Heart right ventricle (tissue), 16 donors: ENCODE results near the gene EFNA5. TPM values are rescaled to one million over a fixed set of nuclear protein-coding genes. Genes with fewer than 3 reads are reported as not detected.

Experiments
- ATAC-seq, 8 donors: fragments of 200-7000 bp; cut with Tn5 transposase; one replicate each; pipeline ENCODE4 v1.9.1; 2020; ENCODE audit warnings: mild to moderate bottlenecking in 8 of 8, moderate library complexity in 8 of 8, moderate number of reproducible peaks in 1 of 8
- DNase-seq, 2 donors: peaks; one replicate each; pipeline ENCODE4 v3.0.0-alpha.2; 2020
- H3K27ac ChIP-seq, 10 donors: fragments of 200-600 bp; sonication (generic) in 2 of 10; one replicate each; pipeline versions ENCODE4 v1.5.0 to v1.8.0; 2020 to 2022; ENCODE audit warnings: mild to moderate bottlenecking in 3 of 10
- H3K27me3 ChIP-seq, 7 donors: fragments of 200-600 bp; one replicate each; pipeline ENCODE4 v1.8.0; 2021 to 2022; ENCODE audit warnings: mild to moderate bottlenecking in 2 of 7
- H3K36me3 ChIP-seq, 9 donors: fragments of 200-600 bp; sonication (generic) in 1 of 9; one replicate each; pipeline versions ENCODE4 v1.5.0 to v1.8.0; 2020 to 2022; ENCODE audit warnings: mild to moderate bottlenecking in 2 of 9
- H3K4me1 ChIP-seq, 9 donors: fragments of 200-600 bp; sonication (generic) in 1 of 9; one replicate each; pipeline versions ENCODE4 v1.5.0 to v1.8.0; 2020 to 2022; ENCODE audit warnings: mild to moderate bottlenecking in 4 of 9
- H3K4me3 ChIP-seq, 10 donors: fragments of 200-600 bp; sonication (generic) in 2 of 10; one replicate each; pipeline versions ENCODE4 v1.5.0 to v1.8.0; 2020 to 2022; ENCODE audit warnings: mild to moderate bottlenecking in 7 of 10, moderate library complexity in 2 of 10
- H3K9me3 ChIP-seq, 11 donors: fragments of 200-600 bp in 10 of 11; sonication (generic) in 2 of 11; one replicate each; pipeline versions ENCODE4 v1.5.0 to v1.8.0; 2013 to 2022; ENCODE audit warnings: mild to moderate bottlenecking in 2 of 11, control low read depth in 1 of 11, moderate library complexity in 1 of 11
- WGBS, 2 donors: extraction: QIAGEN DNeasy Blood & Tissue Kit; methylation state at CpG; one replicate each; pipeline ENCODE4 v1.1.7; 2013; ENCODE audit warnings: inconsistent platforms in 1 of 2; 5-methylcytosine and 5-hydroxymethylcytosine counted together
- intact Hi-C, 10 donors: fragments of 100-400 bp; cut with DNase I; formaldehyde crosslinking; loops; one replicate each; pipeline versions ENCODE4 v1.11.1 to v1.14.2; 2022
- polyA plus RNA-seq, 2 donors: library from polyadenylated mRNA; stranded (reverse); fragments of 200-250 nt; gene quantifications; one replicate each; pipeline ENCODE4 v1.2.3, GENCODE V29; 2013
- total RNA-seq, 10 donors: library from RNA; stranded (reverse); fragmentation: NEBNext Ultra II Directional in 3 of 10; extraction: Animal tissue kit (Norgen Biotek cat#: 25700) in 3 of 10; gene quantifications; one replicate each; pipeline versions ENCODE4 v1.2.1 to v1.2.4, GENCODE V29; 2021 to 2023
- TF ChIP-seq, protein P1 (sequence below), 9 donors: fragments of 200-600 bp; sonication (generic) in 2 of 9; IDR thresholded peaks; one replicate each; pipeline versions ENCODE4 v1.5.0 to v1.8.0; 2021 to 2022; ENCODE audit warnings: antibody characterized with exemption in 9 of 9, mild to moderate bottlenecking in 5 of 9, moderate library complexity in 1 of 9
- donor health status: Arrhythmogenic right ventricular cardiomyopathy.
- donor health status: ischemic (EF 13 %, LVEDD 7.1; RV severe dilation, severe dysfunction).
- donor health status: healthy with polysubstance abuse.
- donor health status: DM: no; HTN: yes; CAD: no.
- donor health status: DM: no; HTN: no; CAD: no.
- donor health status: ischemic (EF 25% LVEDD 6.9; RV normal size, moderate dysfunction).
- donor health status: ischemic (EF 25% LVEDD 5.7; RV mildly dilated, moderate dysfunction).
- donor health status: healthy.
- donor health status: DM: yes; HTN: yes; CAD: no.
- donor health status: Ischemic cardiomyopathy.
- donor health status: ischemic (EF 35%, LVEDD 5.7; RV mildly dilated, moderate dysfunction).
- donor health status: nonischemic (EF 11% LVEDD 7.7; RV severe dilation, severe dysfunction).
- donor health status: DM: yes; HTN: yes; CAD: no.
- donor health status: PGD.
- donor health status: ischemic (EF 29% LVEDD 5.4; RV normal size, mild dysfunction).
- donor health status: nonischemic (EF 23%, LVEDD 6.1; RV moderate dilation, normal function).

Gene EFNA5
- total and polyA plus RNA-seq, 12 donors = 6.9 to 49.4 (median 33.9) TPM

DNA sequence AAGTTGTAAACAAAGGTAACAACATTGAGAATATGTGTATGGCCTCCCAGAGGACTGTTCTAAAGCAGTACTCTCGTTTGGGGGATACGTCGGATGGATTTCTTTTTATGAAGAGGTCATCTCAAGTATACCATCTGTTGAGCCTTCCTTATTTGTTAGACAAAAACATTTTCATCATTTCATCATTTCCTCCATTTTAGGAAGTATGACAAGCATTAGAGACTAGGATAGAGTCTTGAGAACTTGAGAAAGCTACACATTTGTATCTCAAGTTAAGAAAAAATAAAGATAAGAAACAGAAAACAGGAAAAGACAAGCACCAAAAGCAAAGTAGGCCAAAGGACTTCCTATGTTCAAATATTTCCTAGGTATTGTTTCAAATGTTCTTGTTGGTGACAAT is 307.0 kb downstream of the EFNA5 start:
- peaks cover 0 to 51% (median 0%) of the 10 kb centered on the region in 9 donors for H3K4me1 ChIP-seq
- WGBS, 2 donors = 66 to 80% methylated on average over 3 of the region's 3 CpGs
- H3K9me3 ChIP-seq = no peaks in the 10 kb centered on the region
- ATAC-seq (no peak), DNase-seq (no peak)
- no peaks in the 10 kb centered on the region for H3K27me3 ChIP-seq
- TF ChIP-seq, protein P1, sequence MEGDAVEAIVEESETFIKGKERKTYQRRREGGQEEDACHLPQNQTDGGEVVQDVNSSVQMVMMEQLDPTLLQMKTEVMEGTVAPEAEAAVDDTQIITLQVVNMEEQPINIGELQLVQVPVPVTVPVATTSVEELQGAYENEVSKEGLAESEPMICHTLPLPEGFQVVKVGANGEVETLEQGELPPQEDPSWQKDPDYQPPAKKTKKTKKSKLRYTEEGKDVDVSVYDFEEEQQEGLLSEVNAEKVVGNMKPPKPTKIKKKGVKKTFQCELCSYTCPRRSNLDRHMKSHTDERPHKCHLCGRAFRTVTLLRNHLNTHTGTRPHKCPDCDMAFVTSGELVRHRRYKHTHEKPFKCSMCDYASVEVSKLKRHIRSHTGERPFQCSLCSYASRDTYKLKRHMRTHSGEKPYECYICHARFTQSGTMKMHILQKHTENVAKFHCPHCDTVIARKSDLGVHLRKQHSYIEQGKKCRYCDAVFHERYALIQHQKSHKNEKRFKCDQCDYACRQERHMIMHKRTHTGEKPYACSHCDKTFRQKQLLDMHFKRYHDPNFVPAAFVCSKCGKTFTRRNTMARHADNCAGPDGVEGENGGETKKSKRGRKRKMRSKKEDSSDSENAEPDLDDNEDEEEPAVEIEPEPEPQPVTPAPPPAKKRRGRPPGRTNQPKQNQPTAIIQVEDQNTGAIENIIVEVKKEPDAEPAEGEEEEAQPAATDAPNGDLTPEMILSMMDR (IDR thresholded peaks at IDR 0.05) = no peak
- H3K4me3 ChIP-seq = no peak overlapping the region
- intact Hi-C loops = no loop called here
- H3K36me3 ChIP-seq = no peaks in the 10 kb centered on the region
- peak overlapping the region in 1 of 10 donors; percentile 51 for H3K27ac ChIP-seq

DNA sequence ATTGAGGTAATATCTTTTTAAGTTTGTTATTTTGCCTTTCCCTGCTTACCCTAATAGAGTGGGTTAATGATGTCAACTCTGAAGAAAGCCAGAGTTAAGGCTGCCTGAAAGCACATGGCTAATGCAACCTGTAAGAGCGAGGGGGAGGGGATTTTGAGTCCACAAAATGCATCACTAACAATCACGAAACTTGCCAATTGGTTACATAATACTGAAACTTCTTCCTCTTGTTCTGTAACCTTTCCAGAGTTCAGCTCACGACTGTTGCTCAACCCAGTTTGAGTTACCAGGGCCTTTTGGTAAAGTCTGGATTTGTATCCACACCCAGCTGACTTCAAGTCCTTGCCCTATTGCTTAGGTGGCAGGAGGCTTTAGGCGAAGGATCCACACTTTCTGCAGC is 308.8 kb downstream of the EFNA5 start:
- Histone ChIP-seq H3K36me3 (no peaks in the 10 kb centered on the region), H3K4me1 (peaks cover 0 to 51% (median 0%) of the 10 kb centered on the region in 9 donors), H3K9me3 (no peaks in the 10 kb centered on the region), H3K27me3 (no peaks in the 10 kb centered on the region), H3K27ac (no peak overlapping the region), H3K4me3 (no peak overlapping the region)
- no peak for DNase-seq
- peak in 1 of 8 donors; percentile 62 for ATAC-seq
- intact Hi-C loops = no loop called here
- TF ChIP-seq, protein P1 (IDR thresholded peaks at IDR 0.05) = no peak
- WGBS, 2 donors = 71 to 88% methylated on average over 4 of the region's 4 CpGs

DNA sequence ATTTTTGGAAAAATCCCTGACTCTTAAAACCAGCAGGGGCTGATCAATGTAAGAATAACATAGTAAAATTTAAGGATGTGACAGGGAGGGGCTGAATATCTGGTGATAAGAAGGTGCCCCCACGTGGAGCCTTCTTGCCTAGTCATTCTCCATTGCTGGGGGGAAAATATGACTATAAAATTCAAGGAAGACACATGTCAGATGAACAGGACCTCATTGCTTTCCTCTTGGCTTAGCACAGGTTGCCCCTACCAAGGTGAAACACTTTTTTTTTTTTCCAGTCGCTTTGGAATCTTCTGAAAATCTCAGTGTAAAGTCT is 310.9 kb downstream of the EFNA5 start:
- no peak overlapping the region for H3K27ac ChIP-seq
- DNase-seq = no peak
- no peaks in the 10 kb centered on the region for H3K36me3 ChIP-seq
- no peak for ATAC-seq
- no peak overlapping the region for H3K4me3 ChIP-seq
- intact Hi-C loops = no loop called here
- no peaks in the 10 kb centered on the region for H3K9me3 ChIP-seq
- TF ChIP-seq, protein P1 (IDR thresholded peaks at IDR 0.05) = no peak
- WGBS, 2 donors = 56 to 64% methylated on average over 2 of the region's 2 CpGs
- H3K27me3 ChIP-seq = no peaks in the 10 kb centered on the region
- H3K4me1 ChIP-seq = peaks cover 0 to 36% (median 0%) of the 10 kb centered on the region in 9 donors

DNA sequence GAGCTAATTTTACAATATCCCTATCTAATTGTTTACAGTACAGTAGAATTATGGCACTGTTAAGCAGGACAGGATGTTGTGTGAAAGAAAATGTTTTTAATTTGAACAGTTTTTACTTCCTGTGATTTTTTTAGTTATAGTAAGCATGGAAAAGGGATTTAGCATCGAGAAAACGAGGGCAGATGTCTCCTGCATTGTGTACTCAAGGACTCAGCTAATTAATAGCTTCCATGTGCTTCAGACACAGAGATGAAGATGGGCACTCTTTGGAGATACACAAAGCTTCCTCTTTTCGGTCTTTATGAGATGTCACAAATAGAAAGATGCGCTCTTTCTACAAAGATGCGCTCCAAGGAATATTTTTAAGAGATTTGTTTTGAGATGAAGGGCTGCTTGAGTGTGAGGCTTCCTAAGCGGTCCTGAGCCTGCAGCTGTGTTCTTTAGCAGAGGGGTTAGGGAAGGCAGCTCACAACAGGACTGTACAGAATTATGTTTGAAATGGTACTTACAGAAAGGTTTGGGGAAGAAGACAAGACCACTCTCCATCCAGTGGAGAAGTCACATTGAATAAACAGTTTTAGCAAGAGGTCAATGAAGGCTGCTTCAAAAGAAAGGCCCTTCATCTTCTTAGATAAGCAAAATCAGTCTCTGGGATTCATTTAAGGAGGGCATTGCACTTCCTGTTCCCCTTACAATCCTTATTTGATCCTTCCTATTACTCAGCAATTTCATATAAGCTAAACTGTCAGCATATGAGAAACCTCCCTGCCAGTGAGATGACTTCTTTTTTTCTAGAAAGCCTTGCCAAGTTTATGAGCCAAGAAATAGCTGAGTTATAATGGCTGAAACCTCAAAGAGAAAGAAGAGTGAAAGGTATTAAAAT is 311.5 kb downstream of the EFNA5 start:
- H3K4me3 ChIP-seq = no peak overlapping the region
- peaks cover 0 to 31% (median 0%) of the 10 kb centered on the region in 9 donors for H3K4me1 ChIP-seq
- TF ChIP-seq, protein P1 (IDR thresholded peaks at IDR 0.05) = no peak
- no peak for ATAC-seq
- H3K27me3 ChIP-seq = no peaks in the 10 kb centered on the region
- 73 to 79% methylated on average over 6 of the region's 6 CpGs for WGBS, 2 donors
- intact Hi-C loops = no loop called here
- H3K9me3 ChIP-seq = no peaks in the 10 kb centered on the region
- H3K27ac ChIP-seq = peak overlapping the region in 1 of 10 donors; percentile 32
- no peaks in the 10 kb centered on the region for H3K36me3 ChIP-seq
- no peak for DNase-seq
